OCI-M1 (cell line): ENCODE measurements around the gene JUP.
"Not testable (repeated sequence)": the region's sequence is repeated elsewhere in the genome, so short reads cannot be mapped to it uniquely, and the experiment has no call there.

Source experiments
- DNase-seq: peaks from one replicate; lab custom pipeline; 2025; lab: John Stamatoyannopoulos, UW

Gene JUP

GRCh38 chr17:41781404-41782110, 5.0 kb downstream of the JUP start:
- DNase-seq: peak; percentile 8

GRCh38 chr17:41779954-41780353, 6.6 kb downstream of the JUP start:
- DNase-seq: no peak

- no peak for DNase-seq
These were observed 8.8 kb downstream of the JUP start for GRCh38 chr17:41777574-41778188.

GRCh38 chr17:41777157-41777573, 9.3 kb downstream of the JUP start:
- no peak for DNase-seq

GRCh38 chr17:41776262-41776900, 10.1 kb downstream of the JUP start:
- DNase-seq: not testable (repeated sequence)

- DNase-seq: no peak
These were observed 10.9 kb downstream of the JUP start for GRCh38 chr17:41775394-41776226.

GRCh38 chr17:41773731-41774193, 12.7 kb downstream of the JUP start:
- DNase-seq: no peak

GRCh38 chr17:41773190-41773588, 13.3 kb downstream of the JUP start:
- no peak for DNase-seq

- DNase-seq: no peak
These were observed 13.8 kb downstream of the JUP start for GRCh38 chr17:41772586-41773189.

- DNase-seq: no peak
These were observed 14.3 kb downstream of the JUP start for GRCh38 chr17:41772218-41772585.

GRCh38 chr17:41771389-41772206, 14.9 kb downstream of the JUP start:
- DNase-seq: no peak

GRCh38 chr17:41769985-41770384, 16.5 kb downstream of the JUP start:
- DNase-seq: no peak

GRCh38 chr17:41769346-41769862, 17.1 kb downstream of the JUP start:
- DNase-seq: no peak

- DNase-seq: no peak
These were observed 17.7 kb downstream of the JUP start for GRCh38 chr17:41768682-41769288.

- no peak for DNase-seq
These were observed 19.0 kb downstream of the JUP start for GRCh38 chr17:41767324-41768042.

- DNase-seq: no peak
These were observed 20.4 kb downstream of the JUP start for GRCh38 chr17:41766135-41766534.

- DNase-seq: no peak
These were observed 23.2 kb downstream of the JUP start for GRCh38 chr17:41763327-41763726.

GRCh38 chr17:41762841-41763240, 23.7 kb downstream of the JUP start:
- DNase-seq: no peak

GRCh38 chr17:41762391-41762790, 24.1 kb downstream of the JUP start:
- no peak for DNase-seq

- DNase-seq: no peak
These were observed 25.6 kb downstream of the JUP start for GRCh38 chr17:41760878-41761277.
